Fibroblast of upper back skin (primary cell): ENCODE data around the gene UROC1.

ENCODE experiments used
- DNase-seq: peaks from one replicate; pipeline ENCODE4 v3.0.0-alpha.2; 2013

The UROC1 gene

DNA sequence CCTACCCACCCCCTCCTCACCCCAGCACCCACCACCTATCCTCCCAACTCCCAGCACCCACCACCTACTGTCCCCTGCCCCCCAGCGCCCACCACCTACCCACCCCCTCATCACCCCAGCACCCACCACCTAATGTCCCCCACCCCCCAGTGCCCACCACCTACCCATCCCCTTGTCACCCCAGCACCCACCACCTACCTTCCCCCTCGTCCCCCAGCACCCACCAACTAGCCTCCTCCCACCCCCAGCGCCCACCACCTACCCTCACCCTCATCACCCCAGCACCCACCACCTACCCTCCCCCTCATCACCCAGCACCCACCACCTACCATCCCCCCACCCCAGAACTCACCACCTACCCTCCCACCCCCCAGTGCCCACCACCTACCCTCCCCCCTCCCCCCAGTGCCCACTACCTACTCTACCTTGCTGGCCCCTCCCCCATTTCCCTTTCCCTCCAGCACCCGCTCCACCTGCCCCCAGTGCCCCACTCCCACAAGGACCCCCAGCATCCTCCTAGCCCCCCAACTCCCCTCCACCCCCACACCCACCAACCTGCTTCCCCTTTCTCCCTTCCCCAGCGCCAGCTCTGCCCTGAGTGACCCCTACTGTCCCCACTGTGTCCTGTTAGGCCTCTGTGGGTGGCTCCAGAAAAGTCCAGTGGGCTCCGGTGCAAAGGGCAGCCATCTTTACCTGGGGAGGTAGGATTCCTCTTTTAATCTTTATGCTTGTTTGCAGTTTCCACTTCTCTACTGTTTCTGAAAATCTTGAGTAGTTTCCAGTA lies 1.2 kb downstream of the UROC1 start:
- DNase-seq: no peak

DNA sequence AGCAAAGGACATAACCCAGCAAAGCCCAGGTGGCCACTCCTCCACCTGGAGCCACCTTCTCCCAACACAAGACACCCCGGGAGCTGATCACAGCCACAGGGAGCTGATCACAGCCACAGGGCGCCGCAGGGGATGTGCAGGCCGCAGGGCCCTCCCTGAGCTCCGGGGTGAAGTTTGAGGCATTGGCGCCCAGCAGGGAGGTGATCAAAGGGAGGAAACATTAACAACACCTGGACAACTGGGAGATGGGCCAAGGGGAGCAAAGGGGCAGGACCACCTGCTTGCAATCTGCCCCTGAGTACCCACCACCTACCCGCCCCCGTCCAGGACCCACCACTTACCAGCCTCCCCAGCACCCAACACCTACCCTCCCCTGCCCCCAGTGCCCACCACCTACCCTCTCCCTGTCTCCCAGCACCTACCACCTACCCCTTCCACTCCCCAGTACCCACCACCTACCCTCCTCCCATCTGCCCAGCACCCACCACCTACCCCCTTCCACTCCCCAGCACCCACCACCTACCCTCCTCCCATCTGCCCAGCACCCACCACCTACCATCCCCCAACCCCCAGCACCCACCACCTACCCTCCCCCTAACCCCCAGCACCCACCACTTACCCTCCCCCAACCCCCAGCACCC lies 2.4 kb downstream of the UROC1 start:
- no peak for DNase-seq

DNA sequence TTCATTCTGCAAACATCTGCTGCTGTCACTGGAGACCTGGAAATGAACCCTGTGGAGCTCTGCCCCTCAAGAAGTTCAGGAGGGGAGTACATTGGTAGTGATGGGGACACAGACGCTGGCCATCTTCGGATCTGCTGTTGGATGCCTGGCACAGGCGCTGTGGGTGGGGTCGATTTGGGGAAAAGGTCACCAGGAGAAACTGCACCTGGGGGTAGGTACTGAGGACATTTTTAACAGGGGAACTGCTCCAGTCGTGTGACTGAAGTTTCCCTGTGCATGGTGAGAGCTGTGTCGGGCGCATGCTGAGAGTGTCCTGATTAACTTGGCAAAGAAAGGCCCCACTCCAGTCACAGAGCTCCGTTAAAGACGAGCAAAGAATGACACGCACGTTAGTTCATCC lies 3.4 kb downstream of the UROC1 start:
- no peak for DNase-seq

DNA sequence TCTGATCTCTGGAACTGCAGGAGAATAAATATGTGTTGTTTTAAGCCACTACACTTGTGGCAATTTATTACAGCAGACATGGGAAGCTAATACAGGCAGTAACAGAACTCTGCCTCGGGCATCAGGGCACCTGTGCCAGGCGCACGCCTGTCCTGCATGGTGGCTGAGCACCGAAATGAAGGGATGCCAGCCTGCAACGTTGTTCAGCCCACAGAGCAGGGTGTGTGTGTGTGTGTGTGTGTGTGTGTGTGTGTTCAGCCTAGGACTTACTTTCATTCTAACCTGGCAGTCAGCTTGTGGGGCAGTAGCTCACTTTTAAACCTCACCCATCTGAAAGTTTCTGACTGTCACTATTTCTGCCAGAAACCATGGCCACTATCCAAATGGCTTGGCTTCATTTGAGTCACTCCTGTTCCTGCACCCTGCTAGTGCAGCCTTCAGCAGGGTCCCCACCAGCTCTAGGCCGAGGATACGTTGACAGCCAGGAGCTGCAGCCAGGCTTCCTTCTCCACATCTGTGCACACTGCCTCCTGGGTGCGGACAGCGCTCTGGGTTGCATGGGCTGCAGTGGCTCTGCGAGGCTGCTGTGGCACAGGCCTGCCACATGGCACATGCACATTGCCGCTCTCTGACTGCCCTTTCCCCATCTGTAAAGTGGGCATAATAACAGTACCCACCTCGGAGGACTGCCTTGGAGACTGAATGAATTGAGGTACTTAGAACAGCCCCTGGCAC lies 4.5 kb downstream of the UROC1 start:
- no peak for DNase-seq

DNA sequence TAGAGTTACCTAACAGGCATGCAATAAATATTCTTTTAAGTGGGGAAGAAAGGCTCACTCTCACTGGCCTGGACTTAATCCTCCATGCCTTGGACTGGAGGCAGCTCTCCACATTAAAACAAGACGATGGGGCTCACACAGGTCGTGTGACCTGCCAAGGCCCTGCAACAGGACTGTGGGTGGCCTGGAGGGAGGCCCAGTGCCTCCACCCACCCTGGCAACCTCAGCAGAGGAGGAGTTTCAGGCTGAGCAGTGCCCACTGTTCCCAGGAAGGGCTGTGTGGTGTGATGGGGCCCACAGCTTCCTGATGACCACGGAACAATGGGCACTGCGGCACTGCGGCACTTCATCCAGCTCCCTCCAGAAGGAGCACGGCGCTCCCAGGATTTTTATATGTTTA lies 5.5 kb downstream of the UROC1 start:
- no peak for DNase-seq

DNA sequence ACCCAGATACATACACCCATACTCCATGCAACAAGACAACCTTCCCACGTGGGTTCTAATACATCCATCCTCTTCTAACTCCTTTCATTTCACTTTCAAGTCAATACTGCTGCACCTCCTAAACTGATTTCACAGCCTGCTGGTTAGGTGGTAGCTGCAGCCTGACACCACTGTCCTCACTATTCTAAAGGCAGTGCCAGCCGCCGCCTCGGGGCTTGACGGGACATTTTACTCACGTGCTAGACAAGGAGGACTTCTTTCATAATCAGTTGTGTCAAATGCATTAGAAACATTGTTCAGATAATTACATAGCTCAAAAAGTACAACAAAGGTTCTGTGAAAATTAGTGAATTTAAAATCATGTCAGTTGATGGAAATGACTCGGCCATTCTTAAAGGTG lies 6.3 kb downstream of the UROC1 start:
- no peak for DNase-seq

DNA sequence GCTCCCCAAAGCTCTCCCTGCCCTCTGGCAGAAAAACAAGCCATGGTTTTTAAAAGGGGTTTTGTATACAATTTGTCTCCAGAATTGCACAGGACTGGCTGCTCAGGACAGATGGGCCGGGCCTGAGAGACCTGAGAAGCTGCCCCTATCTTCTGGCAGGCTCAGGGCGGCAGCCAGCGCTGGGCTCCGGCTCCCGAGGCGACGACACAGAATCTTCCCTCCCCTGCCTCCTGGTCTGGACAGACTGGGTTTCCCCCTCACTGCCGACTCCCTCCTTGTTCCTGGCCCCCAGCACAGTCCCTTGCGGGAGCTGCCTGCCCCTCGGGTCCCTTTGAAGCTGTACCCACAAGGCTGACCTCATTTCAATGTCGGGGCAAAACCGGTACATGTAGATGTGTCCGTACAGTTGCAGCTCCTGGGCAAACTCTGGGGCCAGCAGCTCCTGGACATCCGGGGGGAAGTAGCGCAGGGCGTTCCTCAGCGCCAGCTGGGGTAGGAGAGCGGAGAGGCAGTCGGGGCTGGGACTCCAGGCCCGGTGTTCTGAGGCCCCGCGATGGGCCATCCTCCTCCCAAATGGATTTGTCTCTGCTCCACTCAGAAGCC lies 7.2 kb downstream of the UROC1 start:
- DNase-seq: no peak

DNA sequence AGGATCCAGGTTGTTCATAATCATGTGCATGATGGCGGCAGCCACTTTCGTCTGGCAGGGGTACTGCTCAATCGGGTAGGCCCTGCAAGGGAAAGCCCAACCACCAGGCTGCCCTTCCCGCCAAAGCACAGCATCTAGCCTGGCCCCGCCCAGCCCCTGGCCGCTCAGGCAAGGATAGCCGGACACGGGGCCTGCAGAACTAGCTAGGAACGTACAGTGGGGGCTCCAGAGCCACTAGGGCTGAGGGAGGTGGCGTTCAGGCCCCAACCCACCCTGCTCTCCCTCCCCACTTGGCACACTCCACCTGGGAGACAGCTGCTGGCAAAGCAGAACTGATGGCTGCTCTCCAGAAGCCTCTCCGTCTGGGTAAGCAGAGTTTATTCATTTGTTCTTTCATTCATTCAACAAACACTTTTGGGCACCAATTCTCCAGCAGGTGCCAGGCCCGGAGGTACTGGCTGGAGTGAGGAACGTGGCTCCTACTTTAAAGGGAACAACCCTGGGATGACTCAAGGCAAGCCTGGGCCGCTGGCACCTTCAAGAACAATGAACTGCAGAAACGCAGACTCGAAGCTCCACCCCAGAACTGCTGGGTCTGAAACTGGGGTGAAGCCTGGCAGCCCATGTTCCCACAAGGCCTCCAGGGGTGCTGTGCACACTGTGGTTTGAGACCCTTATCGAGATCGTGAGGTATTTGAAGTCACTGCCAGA lies 7.8 kb downstream of the UROC1 start:
- DNase-seq: no peak

DNA sequence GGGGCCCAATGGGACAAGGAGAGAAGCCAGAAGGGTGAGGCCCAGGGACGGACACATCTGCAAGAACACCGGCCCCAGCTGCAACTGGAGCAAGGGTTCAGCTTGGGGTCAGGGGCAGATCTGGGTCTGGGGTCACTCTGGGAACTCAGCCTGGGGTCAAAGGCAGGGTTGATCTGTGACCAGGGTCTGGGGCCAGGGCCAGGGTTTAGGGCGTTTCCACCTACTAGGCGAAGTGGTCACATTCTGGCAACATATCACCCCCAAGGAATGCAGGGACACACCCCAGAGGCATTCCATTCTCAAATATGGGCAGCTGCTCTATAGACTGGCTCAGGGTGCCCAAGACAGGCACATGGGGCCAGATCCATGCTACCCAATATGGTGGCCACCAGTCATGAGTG lies 9.0 kb downstream of the UROC1 start:
- DNase-seq: peak; percentile 6

DNA sequence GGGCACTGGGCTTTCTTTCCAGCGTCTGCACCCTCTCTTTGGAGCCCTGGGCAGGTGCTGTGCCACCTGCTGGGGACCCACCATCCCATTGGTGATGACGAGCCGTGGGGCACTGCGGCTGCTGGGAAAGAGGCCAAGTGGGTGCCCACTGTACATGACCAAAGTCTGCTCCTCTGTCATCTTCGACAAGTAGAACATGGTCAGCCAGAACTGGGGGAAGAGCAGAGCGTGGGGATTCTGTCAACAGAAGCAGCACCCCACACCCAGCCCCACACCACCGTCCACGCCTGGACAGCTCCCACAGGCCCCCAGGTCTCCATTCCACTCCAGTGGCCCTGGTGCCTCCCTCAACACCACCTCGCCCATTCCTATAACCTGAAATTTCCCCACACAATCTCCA lies 9.7 kb downstream of the UROC1 start:
- no peak for DNase-seq

DNA sequence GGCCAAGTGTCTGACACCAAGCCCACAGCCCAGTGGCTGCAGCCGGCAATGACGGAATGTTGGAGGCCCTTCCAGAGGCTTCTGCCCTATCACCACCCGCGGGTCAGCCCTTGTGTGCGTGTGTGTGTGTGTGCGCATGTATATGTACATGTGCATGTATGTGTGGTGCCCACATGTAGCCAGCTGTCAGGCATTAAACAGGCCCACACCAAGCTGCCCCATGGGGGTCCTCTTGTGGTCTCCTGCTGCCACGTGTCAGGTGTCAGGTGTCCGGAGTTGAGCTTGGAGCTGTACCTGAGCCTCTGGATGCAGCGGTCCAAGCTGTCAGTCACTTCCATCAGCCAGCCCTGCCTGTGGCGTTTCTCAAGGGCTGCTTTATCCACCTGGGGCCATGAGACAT lies 13.9 kb downstream of the UROC1 start:
- no peak for DNase-seq

DNA sequence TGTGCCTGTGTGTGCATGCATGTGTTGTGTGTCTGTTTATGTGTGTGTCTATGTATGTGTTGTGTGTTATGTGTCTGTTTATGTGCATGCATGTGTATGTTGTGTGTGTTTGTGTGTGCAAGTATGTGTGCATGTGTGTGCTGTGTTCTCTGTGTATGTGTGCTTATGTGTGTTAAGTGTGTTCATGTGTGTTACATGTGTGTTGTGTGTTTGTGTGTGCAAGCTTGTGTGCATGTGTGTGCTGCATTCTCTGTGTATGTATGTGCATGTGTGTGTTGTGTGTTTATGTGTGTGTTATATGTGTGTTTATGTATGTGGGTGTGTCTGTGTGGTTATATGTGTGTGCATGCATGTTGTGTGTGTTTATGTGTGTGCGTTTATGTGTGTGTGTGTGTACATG lies 14.9 kb downstream of the UROC1 start:
- DNase-seq: no peak

DNA sequence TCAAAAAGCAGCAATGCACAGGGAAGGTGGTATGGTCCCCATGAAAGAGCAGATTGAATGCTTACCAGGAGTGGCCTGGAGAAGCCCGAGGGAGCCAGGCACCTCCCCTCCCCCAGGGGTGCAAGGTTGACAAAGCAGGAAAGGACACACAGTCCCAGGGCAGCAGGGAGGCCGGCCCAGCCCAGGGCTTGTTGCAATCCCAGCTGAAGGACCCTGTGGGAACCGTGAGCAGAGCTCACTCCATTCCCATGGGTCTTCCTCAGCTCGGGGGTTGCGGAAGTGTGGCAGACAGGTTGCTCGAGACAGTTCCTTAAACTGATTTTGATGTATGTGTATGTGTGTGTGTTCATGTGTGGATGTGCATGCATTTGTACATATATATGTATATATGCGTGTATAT lies 15.8 kb downstream of the UROC1 start:
- no peak for DNase-seq

DNA sequence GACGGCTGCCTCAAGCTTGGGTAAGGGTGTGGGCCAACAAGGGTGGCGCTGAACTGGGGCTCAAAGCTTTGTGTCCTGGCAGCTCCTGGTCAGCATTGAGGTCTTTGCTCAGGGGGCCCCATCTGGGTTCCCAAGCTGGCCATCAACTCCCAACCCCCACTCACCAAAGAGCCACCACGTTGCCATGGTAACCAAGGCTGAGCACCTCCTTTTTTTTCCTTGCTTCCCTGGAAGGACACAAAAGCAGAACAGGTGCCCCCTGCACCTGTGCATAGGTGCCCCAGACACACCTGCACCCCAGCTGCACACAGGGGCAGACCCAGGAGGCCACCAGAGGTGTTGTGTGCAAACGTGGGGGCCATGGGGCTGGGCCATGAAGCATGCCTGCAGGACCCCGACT lies 16.5 kb downstream of the UROC1 start:
- DNase-seq: no peak

DNA sequence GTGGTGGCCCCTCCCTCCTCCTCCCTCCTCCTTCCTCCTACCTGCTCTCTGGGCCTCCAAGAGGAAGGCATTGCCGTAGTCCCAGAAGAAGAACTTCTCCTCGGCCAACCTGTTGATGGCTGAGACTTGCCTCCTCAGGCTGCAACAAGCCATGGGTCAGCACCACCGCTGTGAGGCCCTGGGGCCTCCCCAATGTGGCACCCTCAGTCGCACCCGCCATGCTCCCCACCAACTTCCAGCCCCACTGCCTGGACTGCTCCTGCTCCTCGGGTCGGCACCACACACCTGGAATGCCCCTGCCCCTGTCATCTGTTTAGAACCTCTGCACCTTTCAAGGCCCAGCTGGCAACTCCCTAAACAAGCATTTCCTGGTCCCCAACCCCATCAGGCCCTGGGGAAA lies 17.6 kb downstream of the UROC1 start:
- DNase-seq: no peak

DNA sequence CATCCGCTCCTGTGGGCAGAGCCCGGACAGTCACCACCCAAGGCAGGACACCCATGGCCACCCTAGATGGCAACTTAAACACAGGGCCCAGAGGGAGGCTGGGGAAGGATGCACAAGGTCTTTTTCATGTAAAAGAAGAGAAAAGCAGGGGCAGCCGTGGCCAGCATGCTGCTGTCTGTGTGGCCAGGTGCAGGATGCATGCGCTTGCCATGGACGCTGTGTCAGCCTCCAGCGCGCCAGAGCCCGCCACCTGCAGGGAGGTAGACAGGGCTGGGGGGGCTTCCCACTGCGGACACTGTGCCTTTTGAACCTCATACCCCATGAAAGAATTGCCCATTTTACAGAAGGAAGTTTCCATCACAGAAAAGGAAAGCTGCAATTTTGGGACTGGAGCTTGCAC lies 18.2 kb downstream of the UROC1 start:
- DNase-seq: no peak

DNA sequence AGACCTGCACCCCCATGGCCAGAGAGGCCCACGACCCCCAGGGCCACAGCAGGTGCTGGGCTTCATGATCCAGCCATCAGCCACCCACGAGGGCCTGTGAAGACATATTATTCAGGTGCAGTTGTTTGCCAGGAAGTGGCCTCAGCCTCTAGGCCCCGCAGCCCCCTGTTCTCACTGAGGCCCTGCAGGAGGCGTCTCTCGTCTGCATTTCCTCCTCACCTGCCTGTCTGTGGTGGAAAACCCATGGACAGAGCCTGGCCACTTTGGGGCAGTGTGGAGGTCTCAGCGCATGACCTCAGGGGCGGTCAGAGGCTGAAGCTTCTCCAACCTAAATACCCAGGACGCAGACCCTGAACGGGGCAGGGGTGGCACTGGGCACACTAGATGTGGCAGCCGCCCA lies 18.6 kb downstream of the UROC1 start:
- no peak for DNase-seq

DNA sequence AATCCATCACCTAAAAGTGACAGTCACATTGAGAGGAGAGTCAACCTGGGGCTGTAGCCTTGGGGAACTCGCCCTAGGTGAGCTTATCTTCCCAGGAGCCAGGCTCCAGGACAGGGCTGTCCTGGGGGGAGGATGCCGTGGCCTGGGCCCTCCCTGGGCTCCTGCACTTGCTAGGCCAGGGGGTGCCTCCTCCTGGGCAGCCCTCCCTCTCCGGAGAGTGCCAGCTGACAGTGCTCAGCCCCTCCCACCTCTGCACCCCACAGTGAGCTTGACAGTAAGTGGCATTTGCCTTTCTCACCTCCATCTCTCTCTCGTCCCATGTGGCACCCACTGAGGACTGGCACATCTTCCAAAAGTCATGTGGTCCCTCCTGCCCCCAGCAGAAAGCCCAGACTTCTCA lies 19.1 kb downstream of the UROC1 start:
- no peak for DNase-seq

DNA sequence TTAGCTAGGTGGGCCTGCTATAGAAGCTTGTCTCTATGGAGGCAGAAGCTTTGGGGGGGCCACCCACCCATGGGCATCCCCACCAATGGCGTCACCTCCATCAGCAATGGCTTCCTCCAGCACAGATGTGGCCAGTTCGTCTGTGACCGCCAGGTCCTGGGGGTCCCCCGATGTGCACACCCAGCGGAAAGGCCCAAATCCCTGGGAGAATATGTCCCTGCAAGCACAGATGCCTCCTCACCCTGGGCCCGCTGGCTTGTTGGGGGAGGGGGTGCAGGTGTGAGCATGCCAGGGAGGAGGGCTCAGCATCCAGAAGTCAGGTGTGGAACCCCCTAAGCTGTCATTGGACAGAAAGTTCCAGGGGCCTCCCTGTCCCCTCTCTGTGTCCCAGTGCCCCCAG lies 19.6 kb downstream of the UROC1 start:
- DNase-seq: no peak

DNA sequence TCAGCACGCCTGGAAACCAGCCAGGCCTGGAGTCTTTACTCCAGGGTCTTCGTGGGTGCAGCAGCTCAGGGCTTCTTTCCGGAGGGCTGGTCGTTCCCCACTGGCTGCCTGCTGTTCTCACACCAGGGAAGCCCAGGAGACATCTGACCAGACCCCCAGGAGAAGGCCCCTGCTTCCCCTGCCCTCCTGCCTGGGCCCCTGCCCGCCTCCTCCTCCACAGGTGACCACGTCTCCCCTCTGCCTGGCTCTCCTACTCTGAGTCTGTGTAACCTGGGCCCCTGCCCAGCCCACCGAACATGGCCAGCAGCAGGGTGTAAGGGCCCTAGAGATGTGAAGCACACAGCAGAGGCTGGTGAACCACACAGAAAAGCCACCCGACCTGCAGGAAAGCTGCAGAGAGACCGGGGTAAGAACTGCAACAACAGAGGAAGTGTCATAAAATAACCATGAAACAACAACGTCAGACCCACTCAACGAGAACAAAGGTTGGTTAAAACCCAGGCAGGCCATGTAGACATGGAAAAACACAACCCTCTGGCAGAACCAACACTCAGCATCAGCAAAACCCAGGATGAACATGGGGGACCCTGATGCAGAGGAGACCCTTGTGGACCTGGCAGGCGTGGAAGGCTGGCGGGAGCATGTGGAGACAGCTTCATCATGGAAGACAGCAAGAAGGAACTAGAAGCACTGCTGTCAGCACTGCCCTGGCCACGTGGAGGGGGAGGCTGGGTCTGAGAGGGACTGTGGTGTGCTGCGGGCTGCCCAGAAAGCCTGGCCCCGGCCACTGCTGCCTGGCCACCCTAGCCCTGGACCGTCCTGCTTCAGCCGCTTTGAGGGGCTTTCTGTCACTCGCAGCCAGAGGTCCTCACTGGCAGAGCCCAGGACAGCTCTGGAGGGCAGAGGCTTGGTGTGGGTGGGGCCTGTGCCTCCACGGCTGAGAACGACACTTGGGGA lies 20.4 kb downstream of the UROC1 start:
- no peak for DNase-seq

DNA sequence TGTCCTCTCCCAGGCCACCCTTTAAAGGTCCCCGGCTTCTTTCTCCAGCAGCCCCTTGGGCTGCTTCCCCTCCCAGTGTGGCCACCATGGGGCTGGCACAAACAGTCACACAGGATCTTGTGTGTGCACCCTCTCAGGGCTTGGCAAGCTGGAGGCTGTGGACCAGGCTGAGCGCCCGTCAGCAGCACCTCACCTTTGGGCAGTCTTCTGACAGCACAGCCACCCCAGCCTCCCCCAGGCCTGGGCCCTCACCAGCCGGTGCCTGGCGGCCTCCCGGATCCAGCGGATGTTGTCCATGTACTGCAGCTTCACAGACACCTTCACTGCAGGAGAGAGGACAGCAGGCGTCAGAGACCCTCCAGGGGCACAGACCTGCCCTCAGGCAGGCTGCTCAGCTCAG lies 21.8 kb downstream of the UROC1 start:
- DNase-seq: no peak

DNA sequence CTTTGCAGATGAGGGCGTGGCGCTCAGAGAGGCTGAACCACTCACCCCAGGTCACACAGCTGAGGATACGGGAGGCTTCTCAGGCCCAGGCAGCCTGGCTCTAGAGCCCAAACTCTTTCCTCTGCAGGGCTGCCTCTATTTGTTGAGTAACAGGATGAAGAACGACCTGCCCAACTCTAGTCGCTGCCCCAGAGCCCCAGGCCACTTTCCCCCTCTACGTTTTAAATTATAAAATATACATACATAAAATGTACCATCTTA lies 22.7 kb downstream of the UROC1 start:
- no peak for DNase-seq
